GM18502 (cell line): ENCODE results near the gene PRKACA.
A peak's percentile ranks its signal among the peaks of the same experiment; 100 is the strongest.

Experiments used
- ATAC-seq: cut with Tn5 transposase; IDR thresholded peaks from one replicate; pipeline ENCODE4 v1.9.1; 2021; ENCODE audit warnings: mild to moderate bottlenecking; ENCODE audit not compliant: unreplicated experiment, poor library complexity

PRKACA gene

DNA sequence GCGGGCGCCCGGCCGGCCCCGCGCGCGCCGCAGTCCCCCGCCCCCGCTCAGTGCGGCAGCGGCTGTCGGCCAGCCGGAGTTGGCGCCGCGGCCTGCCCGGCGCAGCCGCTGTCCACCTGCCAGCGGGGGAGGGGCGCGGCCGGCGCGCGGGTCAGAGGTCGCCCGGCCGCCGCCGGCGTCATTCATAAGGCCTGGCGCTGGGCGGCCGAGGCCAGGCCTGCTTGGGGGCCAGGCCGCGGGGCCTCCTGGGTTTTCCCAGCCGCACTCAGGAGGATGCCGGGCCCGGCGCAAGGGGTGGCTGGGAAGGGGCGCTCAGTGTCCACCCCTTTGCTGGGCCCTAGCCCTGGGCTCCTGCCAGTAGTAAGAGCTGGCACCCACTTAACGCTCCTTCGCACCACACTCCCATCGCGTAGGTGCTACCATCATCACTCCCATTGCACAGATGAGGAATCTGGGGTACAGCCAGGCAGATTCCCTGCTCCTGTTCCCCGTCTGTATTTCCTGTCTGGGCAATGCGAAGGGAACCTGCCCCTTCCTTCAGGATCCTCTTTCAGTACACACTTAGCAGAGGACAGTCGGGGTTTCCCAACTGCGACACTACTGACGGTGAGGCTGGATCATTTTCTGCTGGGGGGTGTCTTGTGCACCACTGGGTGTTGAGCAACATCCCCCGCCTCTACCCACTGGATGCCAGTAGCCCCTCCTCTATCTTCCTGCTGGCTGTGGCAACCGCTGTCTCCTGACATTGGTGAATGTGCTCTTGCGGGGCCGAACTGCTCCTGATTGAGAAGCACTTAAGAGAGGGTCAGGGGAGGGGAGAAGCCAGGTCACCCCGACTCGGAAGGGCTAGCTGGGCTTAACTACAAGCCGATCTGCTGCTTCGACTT is 846 bp upstream of the PRKACA start:
- ATAC-seq = no peak

DNA sequence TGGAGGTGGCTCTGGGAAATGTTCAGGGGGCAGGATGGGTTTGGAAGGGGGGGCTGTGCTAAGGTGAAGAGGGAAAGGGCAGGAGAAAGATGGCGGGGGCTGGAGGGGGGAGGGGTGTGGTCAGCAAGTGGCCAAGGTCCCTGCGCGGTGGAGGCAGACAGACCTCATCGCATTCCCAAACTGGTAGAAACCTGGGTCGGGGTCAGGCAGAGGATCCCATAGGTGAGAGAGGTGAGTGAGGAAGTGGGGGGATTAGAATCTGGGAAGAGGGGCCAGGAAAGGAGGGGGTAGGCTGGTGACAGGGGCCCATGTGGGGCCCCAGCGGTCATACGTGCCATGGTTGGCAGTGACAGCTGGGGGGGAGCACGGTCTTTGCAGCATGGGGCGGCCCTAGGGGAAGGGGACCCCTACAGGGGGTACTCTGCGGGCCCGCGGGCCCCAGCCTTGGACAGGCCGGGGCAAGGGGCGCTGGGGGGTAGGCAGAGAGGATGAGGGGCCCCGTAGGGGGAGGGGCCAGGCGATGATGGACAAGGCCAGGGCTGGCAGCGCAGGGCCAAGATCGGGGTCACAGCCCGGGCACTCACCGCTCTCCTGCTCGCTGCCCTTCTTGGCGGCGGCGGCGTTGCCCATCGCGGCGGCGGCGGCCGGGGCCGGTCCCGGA is 514 bp downstream of the PRKACA start:
- ATAC-seq = peak; percentile 1

DNA sequence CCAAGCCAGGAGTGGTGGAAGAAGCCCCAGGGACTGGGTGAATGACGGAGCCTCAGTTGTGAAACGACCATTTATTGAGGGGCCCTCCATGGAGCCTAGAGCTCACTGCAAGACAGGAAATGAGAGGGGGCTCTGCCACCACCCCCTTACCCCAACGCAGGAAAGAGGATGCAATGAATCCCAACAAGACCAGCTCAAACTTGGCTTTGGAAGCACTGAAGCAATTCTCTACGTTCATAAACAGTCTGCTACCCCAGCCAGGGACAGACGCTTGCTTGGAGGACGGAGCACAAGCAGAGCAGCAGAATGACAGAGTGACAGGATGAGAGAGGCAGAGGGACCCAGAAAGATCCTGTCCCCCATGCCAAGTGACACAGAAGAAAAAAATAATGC is 1.0 kb downstream of the PRKACA start:
- ATAC-seq = no peak

DNA sequence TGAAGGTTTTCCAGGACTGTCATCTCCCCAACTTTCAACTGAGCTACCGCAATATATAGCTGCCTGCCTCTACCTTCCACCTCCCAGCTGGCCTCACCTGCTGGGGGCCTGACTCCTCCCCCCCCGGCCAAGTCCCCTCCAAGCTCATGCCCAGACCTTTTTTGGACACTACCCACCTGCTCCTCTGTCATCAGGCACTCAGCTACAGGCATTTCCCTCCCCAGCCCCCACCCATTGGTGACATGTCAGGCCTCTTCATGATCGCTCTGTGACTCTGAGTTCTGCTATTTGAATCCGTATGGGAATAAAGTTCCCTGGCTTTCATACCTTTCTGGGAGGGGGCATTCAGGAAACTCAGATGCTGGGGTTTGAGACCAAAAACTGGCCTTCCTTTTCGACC is 1.8 kb downstream of the PRKACA start:
- ATAC-seq = no peak

DNA sequence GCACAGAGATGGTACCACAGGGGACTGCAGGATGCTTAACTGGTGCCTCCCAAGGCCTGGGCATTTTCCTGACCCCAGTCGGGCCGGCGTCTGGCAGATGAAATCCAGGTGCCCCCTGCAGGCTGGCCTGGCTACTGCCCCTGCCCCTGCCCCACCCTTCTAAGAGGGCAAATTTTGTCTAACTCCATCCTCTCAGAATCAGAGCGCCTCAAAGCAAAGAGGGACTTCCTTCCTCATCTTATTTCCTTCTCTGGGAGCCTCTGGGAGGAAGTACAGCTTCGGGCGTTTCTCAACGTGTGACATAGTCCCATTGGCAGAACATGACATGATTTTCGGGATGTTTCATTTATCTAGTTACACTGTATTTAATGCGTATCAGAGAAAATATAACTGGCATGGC is 2.7 kb downstream of the PRKACA start:
- no peak for ATAC-seq

DNA sequence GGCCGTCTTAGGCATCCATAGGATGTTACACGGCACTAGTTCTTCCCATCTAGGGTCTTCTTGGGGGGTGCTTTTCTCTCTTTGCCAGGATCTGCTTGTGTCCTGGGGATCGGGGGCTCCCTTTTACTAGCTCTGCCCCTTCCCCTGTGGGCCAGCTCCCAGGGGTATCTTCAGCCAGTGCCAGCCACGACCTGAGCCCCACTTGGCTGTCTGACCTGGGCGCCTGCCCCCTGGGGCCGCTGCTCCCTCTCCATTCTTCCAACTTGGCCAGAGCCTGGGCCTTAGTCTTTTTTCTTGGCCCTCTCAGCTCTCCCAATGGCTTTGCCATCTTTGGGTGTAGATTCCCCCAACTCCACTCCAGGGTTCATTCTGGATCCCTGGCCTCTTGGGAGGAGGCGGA is 3.1 kb downstream of the PRKACA start:
- ATAC-seq = no peak

DNA sequence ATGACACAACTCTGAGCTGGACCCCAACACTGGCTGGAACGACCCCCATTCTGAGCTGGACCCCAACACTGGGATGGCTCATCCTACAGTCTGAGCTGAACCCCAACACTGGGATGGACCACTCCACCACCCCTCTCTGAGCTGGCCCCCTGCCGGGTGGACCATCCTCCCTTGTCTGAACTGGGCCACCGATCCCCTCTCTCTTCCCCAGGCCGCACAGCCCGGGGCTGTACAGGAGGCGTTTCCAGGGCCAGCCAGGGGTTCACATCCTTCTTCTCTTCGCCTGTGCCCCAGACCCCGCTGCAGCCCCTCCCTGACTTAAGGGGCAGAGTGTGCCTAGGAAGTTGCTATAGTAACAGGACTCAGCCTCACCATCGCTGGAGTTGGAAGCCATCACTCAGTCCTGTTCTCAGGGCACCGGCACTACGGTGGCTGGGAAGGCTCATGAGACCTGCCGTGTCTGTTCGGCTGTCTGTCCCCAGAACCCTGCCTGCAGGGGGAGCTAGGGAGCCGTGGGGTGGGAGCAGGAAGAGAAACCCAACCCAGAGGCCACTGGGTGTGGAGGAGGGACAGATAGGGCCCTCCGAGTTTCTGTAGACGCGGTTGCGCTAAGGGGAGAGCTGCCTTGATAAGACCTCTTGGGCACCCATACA is 3.7 kb downstream of the PRKACA start:
- ATAC-seq = no peak

DNA sequence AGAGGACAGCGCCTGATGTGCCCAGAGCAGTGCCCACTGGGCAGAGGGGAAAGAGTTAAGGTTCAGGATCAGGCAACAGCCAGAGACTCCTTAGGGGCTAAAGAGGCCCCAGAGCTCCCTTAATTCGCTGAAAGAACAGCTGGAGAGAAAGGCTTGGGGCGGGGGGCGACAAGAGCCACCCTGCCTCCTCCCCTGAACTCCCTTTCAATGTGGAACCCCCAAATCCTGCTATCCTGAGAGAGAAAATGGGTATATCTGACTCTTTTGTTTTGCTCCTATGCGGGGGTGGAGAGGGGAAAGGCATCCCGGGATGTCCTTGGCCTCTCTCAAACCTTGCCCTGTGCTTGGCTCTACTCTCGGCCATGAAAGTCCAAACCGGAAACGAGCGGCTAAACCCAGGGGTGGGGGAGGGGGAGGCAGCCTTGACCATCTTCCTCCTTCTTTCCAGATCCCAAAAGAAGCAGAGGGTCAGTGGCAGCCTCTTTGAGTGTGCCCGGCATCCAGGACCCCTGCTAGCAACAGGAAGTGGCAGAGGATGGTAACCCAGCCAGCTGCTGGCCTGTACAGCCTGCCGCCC is 4.7 kb downstream of the PRKACA start:
- ATAC-seq = no peak

DNA sequence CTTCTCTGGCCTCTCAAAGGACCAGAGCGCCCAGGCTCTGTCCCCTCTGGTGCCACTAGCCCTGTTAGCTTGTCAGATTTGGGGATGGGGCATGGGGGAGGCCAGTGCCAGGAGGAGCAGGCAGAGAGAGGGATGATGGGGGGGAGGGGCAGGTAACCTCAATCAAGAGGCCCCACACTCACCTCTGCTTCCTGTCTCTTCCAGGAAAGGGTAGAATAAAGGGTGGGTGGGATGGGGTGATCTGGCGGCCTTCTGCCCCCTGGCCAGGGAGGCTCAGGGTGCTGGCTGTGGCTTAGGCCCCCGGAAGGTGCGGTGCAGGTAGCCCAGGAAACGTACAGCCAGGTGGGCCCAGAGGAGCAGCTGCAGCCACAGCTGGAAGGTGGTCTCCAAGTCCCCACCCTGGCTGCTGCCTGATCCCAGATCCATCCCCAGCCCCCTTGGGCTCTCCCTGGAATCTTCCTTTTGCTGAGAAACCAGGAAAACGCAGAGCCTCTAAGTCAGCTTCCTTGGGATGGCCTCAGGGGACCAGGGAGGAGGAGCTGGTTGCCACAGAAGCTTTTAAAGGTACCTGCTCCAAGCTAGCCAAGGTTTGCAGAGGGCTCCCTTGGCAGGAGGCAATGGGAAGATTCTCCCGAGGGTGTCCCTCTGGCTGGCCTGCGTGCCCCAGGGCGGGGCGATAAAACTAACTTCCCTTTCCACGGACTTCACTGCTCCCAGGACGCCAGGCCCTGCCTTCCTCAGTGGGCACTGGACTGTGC is 5.3 kb downstream of the PRKACA start:
- ATAC-seq = no peak

DNA sequence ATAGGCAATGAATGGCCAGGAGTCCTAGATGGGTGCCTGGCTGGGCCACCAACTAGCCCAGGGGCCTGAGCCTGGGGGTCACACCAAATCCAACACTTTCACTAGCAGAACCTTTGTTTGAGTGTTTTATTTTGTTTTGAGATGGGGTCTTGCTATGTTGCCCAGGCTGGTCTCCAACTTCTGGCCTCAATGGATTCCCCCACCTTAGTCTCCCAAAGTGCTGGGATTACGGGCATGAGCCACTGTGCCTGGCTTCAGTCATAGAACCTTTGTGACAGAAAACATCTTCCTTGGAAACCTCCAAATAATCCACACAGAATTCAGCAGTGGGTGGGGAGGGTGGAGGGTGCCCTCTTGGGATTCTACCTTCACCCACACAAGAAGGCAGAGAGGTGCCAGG is 6.1 kb downstream of the PRKACA start:
- no peak for ATAC-seq

DNA sequence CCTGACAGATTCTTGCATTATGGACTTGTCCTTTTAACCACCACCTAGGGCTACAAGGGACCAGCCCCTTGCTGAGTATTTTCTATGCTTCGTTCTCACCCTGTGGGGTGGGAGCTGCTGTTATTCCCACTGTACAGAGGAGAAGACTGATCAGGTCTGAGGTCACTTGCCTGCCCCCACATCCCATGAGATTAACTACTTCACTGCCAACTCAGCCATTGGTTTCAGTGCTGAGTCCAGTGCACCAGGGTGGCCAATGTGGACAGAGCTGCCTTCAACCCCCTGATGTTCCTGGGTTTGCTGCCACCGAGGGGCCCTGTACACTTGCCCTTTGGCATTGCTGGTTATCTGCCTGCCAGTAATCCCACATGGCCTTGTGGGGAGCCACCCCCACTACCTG is 6.9 kb downstream of the PRKACA start:
- ATAC-seq = no peak

DNA sequence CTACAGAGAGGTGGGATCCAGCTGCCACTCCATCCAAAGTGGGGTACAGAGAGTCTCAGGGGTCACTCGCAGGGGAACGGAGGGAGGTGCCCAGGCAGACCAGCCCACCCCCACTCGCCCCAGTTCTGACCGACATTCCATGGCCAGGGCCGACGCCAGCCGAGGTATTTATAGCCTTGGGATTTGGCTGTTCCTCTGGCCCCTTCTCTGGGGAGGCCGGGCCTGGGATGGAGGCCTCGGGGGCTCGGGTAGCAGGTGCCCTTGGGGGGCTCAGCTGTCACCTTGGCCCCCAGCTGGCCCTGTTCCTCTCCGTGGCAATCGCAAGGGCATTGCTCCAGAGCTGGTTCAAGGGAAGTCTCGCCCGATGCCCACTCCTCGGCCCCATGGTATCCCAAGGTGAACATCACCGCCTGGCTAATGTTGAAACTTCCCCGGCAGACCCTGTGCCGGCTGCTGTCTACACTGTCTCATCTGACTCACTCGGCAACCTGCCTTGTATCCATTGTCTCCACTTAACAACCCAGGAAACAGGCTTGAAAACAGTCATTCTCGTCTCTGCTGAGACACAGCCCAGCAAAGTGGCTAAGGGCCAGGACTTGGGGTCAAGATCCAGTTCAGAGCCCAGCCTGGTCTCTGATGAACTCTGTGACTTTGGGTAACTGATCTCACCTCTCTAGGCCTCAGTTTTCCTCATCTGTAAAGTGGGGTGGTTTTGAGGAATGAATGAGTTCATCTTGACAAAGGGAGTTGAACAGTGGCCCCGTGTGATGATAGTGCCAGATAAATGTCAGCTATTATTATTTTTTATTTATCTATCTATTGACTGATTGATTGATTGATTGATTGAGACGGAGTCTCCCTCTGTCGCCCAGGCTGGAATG is 9.7 kb downstream of the PRKACA start:
- ATAC-seq = no peak

DNA sequence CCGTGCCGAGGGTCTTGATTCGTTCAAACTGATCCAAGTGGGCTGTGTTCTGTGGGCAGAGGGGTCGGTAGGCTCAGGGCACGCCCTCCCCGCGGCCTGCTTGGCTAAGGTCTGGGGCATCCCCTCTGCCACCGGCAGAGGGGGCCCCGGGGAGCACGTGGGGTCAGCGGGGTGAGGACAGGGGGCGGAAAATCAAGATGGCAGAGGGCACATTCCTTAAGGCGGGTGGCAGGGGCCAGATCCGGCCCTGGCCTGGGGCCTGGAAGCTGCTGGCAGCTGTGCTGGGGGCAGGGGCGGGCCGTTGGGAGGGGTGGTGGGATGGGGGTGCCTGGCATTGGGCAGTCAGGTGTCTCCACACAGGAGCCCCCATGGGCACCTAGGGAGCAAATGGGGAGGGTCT is 10.7 kb downstream of the PRKACA start:
- ATAC-seq = no peak

DNA sequence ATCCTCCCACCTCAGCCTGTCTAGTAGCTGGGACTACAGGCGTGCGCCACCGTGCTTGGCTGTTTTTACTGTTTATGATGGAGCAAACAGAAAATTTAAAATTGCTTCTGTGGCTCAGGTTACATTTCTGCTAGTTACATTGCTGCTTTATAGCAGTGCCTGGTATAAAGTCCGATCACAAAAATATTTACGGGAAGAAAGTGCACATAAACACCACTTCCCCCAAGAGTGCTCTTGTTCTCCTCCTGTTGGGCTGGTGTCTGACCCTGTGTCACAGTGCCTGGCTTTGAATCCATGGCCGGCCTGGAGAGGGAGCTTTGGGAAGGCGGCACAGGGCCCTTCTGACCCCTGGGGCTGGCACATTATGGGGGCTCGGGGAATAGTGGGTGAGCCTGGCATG is 11.9 kb downstream of the PRKACA start:
- ATAC-seq = no peak

DNA sequence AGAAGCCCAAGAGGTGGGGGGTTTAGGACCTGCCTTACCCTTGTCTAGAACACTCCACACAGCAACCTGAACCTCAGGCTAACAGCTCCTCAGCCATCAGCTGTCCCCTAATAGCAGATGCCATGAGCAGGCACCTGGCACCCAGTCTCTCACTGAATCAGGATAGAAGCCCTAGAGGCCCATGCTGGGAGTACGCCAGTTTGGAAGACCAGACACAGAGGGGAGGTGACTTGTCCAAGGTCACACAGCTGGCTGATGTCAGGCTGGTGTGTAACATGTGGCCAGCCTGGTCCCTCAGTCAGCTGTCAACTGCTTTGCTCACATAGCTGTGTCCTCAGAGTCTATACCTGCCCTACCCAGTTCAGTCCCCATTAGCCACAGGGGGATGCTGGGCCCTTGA is 14.3 kb downstream of the PRKACA start:
- no peak for ATAC-seq

DNA sequence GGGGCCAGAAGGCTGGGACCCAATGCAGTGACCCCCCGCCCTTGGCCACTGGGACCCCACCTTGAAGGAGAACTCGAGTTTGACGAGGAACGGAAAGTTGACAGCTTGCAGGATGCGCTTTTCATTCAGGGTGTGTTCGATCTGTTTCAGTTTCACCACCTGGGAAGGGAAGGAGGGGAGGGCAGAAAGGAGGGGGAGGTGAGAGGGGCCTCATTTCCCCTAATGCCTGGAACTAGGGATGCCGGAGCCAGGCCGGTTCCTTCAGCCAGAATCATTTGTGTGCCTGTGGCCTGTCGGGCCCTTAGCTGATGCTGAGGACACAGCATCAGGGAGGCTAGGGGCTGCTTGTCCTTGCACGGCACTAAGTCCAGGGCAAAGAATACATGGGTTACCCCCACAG is 14.8 kb downstream of the PRKACA start:
- ATAC-seq = no peak

DNA sequence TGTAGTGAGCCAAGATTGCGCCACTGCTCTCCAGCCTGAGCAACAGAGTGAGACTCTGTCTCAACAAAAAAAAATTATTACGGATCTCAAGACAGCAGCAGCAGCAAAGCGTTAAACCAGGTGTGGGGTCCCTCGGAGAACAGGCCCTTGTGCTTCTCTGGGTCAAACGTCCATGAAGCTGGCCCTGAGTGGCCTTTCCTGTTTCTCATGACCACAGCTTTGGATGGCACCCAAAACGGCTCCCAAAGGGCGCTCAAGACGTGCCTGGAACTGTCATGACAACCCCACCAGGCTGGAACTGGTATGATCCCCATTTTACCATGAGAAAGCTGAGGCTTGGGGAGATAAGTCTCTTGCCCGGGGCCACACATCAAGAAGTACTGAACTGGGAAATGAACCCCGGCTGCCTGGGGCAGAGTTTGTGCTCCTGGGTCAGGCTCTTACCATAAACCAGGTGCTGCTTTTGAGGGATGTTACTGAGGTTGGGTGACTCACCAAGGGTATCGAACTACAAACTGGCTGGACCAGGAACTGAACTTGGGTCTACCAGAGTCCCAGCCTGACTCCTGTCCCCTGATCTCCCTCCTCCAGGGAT is 15.4 kb downstream of the PRKACA start:
- ATAC-seq = no peak

DNA sequence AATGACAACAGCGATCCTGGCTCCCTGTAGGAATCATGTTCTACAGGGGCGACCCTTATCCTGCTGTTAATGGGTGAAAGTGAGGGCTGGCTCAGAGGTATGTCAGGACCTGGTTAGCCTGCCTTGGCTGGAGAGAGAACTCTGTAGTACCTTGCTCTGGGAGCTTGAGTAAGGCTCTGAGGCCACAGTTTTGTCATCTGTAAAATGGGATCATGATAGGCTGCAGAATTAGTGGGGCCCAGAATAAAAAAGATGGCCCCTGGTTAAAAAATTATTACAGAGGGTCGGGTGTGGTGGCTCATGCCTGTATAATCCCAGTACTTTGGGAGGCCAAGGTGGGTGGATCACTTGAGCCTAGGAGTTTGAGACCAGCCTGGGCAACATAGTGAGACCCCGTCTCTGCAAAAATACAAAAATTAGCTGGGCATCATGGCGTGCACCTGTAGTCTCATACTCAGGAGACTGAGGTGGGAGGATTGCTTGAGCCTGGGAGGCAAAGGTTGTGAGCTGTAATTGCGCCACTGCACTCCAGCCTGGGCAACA is 16.5 kb downstream of the PRKACA start:
- no peak for ATAC-seq
